Putamen (tissue), 1 donor: ENCODE data around the gene RSPH1.

ENCODE experiments used
- DNase-seq: peaks from one replicate; pipeline ENCODE4 v3.0.0-alpha.2; 2016; ENCODE audit warnings: low spot score

Gene RSPH1

GRCh38 chr21:42446531-42446930 lies 49.5 kb downstream of the RSPH1 start:
- DNase-seq: no peak

GRCh38 chr21:42445311-42445710 lies 50.7 kb downstream of the RSPH1 start:
- no peak for DNase-seq

- no peak for DNase-seq
These were observed 51.3 kb downstream of the RSPH1 start for GRCh38 chr21:42444745-42445059.

GRCh38 chr21:42443876-42444744 lies 51.9 kb downstream of the RSPH1 start:
- DNase-seq: no peak

GRCh38 chr21:42443181-42443785 lies 52.7 kb downstream of the RSPH1 start:
- no peak for DNase-seq

GRCh38 chr21:42441963-42442362 lies 54.1 kb downstream of the RSPH1 start:
- no peak for DNase-seq

GRCh38 chr21:42440187-42440792 lies 55.7 kb downstream of the RSPH1 start:
- DNase-seq: no peak

GRCh38 chr21:42439284-42440186 lies 56.5 kb downstream of the RSPH1 start:
- no peak for DNase-seq

GRCh38 chr21:42438316-42439205 lies 57.5 kb downstream of the RSPH1 start:
- no peak for DNase-seq

- no peak for DNase-seq
These were observed 58.2 kb downstream of the RSPH1 start for GRCh38 chr21:42437786-42438185.

GRCh38 chr21:42436914-42437313 lies 59.1 kb downstream of the RSPH1 start:
- DNase-seq: no peak

GRCh38 chr21:42435833-42436232 lies 60.2 kb downstream of the RSPH1 start:
- no peak for DNase-seq

GRCh38 chr21:42435401-42435800 lies 60.6 kb downstream of the RSPH1 start:
- DNase-seq: no peak

GRCh38 chr21:42434884-42435283 lies 61.1 kb downstream of the RSPH1 start:
- DNase-seq: no peak

- DNase-seq: no peak
These were observed 62.0 kb downstream of the RSPH1 start for GRCh38 chr21:42433946-42434551.

- DNase-seq: no peak
These were observed 63.3 kb downstream of the RSPH1 start for GRCh38 chr21:42432695-42433094.

GRCh38 chr21:42431196-42431595 lies 64.8 kb downstream of the RSPH1 start:
- no peak for DNase-seq

GRCh38 chr21:42430521-42430920 lies 65.5 kb downstream of the RSPH1 start:
- DNase-seq: no peak

- no peak for DNase-seq
These were observed 66.2 kb downstream of the RSPH1 start for GRCh38 chr21:42429856-42430255.

GRCh38 chr21:42429021-42429420 lies 67.0 kb downstream of the RSPH1 start:
- no peak for DNase-seq
